Activated T-helper 2 cell treated with anti-CD3 and anti-CD28 coated beads, Interferon-gamma antibody, Interleukin-2, Interleukin-4, amounts not matched to agents 10 μg/mL and 5 μg/mL and 100 μg/mL, durations not matched to agents 14 hours and 24 hours and 36 hours (primary cell): Measurements from ENCODE around the gene IPO5. TPM values are rescaled to one million over a fixed set of nuclear protein-coding genes. Genes with fewer than 3 reads are reported as not detected.

Experiments
- DNase-seq: peaks from one replicate; pipeline ENCODE4 v3.0.0; 2021; ENCODE audit warnings: low spot score
- H3K27ac Mint-ChIP-seq: one replicate; pipeline ENCODE4 v1.8.0; 2021; ENCODE audit warnings: mixed read lengths
- H3K27me3 Mint-ChIP-seq: one replicate; pipeline ENCODE4 v1.8.0; 2021; ENCODE audit warnings: low read depth, mixed read lengths
- H3K36me3 Mint-ChIP-seq: one replicate; pipeline ENCODE4 v1.8.0; 2021; ENCODE audit warnings: low read depth, mixed read lengths
- H3K4me1 Mint-ChIP-seq: one replicate; pipeline ENCODE4 v1.8.0; 2021; ENCODE audit warnings: low read depth, mixed read lengths
- H3K4me3 Mint-ChIP-seq: one replicate; pipeline ENCODE4 v1.8.0; 2021; ENCODE audit warnings: low read depth, mild to moderate bottlenecking, moderate library complexity, mixed read lengths
- H3K9me3 Mint-ChIP-seq: one replicate; pipeline ENCODE4 v1.8.0; 2021; ENCODE audit warnings: mixed read lengths
- intact Hi-C: fragments of 100-400 bp; cut with micrococcal nuclease; formaldehyde crosslinking; loops from one replicate; pipeline ENCODE4 v1.15.1; 2023
- total RNA-seq: library from RNA; stranded (reverse); gene quantifications from 2 replicates; pipeline ENCODE4 v1.2.3, GENCODE V29; 2022

Gene IPO5
- total RNA-seq, 1 donor from 2014 or later, result 225 TPM

DNA sequence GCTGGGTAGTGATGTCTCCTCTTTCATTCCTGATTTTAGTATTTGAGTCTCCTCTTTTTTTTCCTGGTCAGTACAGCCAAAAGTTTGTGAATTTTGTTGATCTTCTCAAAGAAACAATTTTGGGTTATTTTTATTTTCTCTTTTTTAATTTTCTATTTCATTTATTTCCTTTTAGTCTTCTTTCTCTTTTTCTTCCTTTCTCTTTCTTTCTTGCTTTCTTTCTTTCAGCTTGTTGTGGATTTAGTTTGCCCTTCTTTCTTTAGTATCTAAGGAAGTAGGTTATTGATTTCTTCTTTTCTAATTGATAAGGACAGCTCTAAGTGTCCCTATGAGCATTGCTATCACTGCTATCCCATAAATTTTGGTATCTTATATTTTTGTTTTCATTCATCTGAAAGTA, 13.8 kb downstream of the IPO5 start:
- no peaks in the 10 kb centered on the region for H3K4me1 Mint-ChIP-seq
- H3K9me3 Mint-ChIP-seq, result no peaks in the 10 kb centered on the region
- no peak overlapping the region for H3K4me3 Mint-ChIP-seq
- H3K36me3 Mint-ChIP-seq, result no peaks in the 10 kb centered on the region
- H3K27me3 Mint-ChIP-seq, result peaks cover 16% of the 10 kb centered on the region
- intact Hi-C loops, result no loop called here
- no peak overlapping the region for H3K27ac Mint-ChIP-seq
- DNase-seq, result no peak

DNA sequence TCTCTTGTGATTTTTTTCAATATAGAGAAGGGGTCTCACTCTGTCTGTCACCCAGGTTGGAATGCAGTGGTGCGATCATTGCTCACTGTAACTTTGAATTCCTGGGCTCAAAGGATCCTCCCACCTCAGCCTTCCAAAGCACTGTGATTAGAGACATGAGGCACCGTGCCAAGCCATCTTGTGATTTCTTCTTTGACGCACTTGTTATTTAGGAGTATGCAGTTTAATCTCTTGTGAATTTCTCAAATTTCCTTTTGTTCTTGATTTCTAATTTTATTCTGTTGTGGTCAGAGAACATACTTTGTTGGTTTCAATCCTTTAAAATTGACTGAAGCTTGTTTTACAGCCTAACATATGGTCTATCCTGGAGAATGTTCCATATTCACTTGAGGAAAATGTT, 14.5 kb downstream of the IPO5 start:
- DNase-seq, result no peak
- H3K4me1 Mint-ChIP-seq, result no peaks in the 10 kb centered on the region
- H3K36me3 Mint-ChIP-seq, result no peaks in the 10 kb centered on the region
- H3K4me3 Mint-ChIP-seq, result no peak overlapping the region
- peaks cover 18% of the 10 kb centered on the region for H3K27me3 Mint-ChIP-seq
- H3K9me3 Mint-ChIP-seq, result no peaks in the 10 kb centered on the region
- H3K27ac Mint-ChIP-seq, result no peak overlapping the region
- intact Hi-C loops, result no loop called here

DNA sequence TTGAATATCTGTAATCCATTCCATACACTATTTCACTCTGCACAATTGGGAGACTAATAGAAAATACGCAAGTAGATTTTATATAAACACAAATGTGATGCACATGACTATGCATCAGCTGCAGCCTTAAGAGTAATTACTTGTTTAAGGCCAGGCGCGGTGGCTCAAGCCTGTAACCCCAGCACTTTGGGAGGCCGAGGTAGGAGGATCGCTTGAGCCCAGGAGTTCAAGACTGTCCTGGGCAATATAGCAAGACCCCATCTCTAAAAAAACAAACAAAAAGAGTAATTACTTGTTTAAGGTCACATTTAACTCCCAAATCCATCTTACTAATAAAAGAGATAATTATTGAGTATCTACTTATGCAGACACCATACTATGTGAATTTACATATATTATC, 18.0 kb downstream of the IPO5 start:
- Mint-ChIP-seq H3K27ac (no peak overlapping the region), H3K27me3 (peaks cover 18% of the 10 kb centered on the region), H3K4me1 (peaks cover 3% of the 10 kb centered on the region), H3K36me3 (no peaks in the 10 kb centered on the region), H3K4me3 (no peak overlapping the region), H3K9me3 (no peaks in the 10 kb centered on the region)
- DNase-seq, result no peak
- intact Hi-C loops, result loop anchor here (10.0 kb wide), 1 partner anchor 117 kb away; no protein-coding TSS in a partner anchor

DNA sequence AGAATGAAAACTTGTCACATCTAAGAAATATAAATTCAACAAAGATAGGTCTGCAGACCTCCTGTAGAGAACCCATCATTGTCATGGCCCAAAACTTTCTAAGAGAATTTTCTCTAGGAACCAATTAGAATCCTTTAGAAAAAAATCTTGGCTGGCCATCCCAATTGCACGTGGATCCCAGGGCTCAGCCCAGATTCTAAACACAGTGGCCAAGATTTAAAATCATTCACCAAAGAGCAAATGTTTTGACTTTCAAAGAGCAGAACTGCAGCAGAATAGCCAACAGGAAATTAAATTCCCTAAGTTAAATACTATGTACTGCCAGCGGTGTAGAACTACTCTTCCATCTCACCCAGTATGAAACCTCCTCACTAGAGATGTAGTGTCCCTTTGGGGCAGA, 21.3 kb downstream of the IPO5 start:
- H3K36me3 Mint-ChIP-seq, result peaks cover 9% of the 10 kb centered on the region
- DNase-seq, result no peak
- intact Hi-C loops, result loop anchor here (2.0 to 10.0 kb wide), 4 partner anchors 120 to 747 kb away; no protein-coding TSS in a partner anchor
- peak overlapping the region; percentile 17 for H3K27ac Mint-ChIP-seq
- no peak overlapping the region for H3K4me3 Mint-ChIP-seq
- peaks cover 21% of the 10 kb centered on the region for H3K4me1 Mint-ChIP-seq
- no peaks in the 10 kb centered on the region for H3K9me3 Mint-ChIP-seq
- peaks cover 9% of the 10 kb centered on the region for H3K27me3 Mint-ChIP-seq

- intact Hi-C loops, result loop anchor here (2.0 to 10.0 kb wide), 4 partner anchors 121 to 748 kb away; no protein-coding TSS in a partner anchor
- peak overlapping the region; percentile 99 for H3K27ac Mint-ChIP-seq
- peak overlapping the region; percentile 91 for H3K4me3 Mint-ChIP-seq
- H3K27me3 Mint-ChIP-seq, result peaks cover 9% of the 10 kb centered on the region
- DNase-seq, result no peak
- no peaks in the 10 kb centered on the region for H3K9me3 Mint-ChIP-seq
- peaks cover 10% of the 10 kb centered on the region for H3K36me3 Mint-ChIP-seq
- peaks cover 25% of the 10 kb centered on the region for H3K4me1 Mint-ChIP-seq
Observed at GRCh38 chr13:97975280-97975847, 21.9 kb downstream of the IPO5 start.

DNA sequence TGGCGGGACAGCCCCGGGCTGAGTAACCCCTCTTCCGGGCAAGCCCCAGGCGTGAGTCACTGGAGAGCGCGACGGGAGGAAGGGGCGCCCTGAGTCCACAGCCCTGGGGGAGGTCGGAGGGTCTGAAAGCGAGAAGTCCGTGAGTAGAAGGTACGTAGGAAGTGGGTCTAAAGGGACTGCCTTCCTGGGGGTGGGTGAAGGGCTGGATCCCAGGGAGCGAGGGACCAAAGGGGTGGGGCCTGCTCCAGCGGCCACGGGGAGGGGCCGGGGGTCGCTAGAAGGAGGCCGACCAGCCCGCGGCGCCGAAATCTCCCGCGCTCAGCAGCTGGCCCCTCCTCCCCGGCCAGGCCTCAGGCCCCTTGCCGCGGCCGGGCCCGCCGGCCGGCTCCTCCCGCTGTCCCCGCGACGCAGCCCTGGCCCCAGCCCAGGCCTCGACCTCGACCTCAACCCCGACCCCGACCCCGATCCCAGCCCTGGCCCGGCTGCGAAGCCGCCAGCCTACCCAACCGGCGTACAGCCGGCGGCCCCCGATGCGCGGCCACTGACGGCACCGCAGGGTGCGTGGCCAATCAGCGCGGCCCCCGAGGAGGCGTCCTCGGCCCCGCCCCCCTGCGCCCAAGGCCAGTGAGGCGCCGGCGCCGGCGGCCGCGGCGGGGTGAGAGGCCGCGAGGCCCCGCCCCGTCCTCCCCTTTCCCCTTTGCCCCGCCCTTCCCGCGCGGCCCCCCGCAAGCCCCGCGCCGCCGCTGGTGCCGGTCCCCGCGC, 22.6 kb downstream of the IPO5 start:
- peaks cover 27% of the 10 kb centered on the region for H3K4me1 Mint-ChIP-seq
- no peaks in the 10 kb centered on the region for H3K9me3 Mint-ChIP-seq
- intact Hi-C loops, result loop anchor here (1.0 to 10.0 kb wide), 5 partner anchors 121 to 749 kb away; no protein-coding TSS in a partner anchor
- H3K27ac Mint-ChIP-seq, result peak overlapping the region; percentile 99
- H3K27me3 Mint-ChIP-seq, result peaks cover 7% of the 10 kb centered on the region
- H3K36me3 Mint-ChIP-seq, result peaks cover 11% of the 10 kb centered on the region
- H3K4me3 Mint-ChIP-seq, result peak overlapping the region; percentile 91
- DNase-seq, result peak; percentile 87

DNA sequence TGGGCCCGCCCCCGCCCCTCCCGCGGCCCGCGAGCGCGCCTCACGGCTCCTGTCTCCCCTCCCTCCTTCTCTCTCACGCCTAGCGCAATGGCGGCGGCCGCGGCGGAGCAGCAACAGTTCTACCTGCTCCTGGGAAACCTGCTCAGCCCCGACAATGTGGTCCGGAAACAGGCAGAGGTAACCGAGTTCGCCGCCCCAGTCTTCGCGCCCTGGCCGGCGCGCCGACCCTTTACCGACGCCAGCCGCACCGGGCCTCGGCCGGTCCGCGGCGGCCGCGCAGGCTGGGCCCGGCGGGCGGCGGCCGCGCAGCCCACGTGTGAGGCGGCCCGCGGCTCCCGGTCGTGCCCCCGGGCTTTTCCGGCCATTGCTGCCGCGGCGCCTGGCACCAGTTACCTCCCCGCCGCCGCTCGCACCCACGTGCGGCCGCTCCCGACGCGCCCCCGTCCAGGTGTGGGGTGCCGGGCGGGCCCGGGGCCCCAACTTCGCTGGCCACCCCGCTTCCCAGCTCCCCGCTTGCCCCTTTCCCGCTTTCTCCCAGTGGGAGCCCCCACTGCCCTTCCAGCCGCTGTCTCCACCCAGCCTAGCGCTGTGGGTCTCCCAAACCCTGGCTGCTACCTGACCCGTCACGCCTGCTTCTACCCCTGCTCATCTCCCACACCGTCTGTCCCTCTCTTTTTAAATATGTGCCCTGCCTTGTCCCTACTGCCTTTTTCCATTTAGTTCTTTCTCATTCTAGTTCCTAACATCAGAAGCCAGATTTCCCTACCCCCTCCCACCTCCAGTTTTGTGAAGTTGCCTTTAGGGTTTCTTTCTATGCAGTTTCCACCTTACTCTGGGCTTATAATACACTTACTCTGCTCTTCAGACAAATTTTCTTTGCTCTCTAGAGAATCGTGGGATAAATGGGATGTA, 23.4 kb downstream of the IPO5 start:
- Mint-ChIP-seq H3K27ac (peak overlapping the region; percentile 89), H3K4me1 (peaks cover 29% of the 10 kb centered on the region), H3K9me3 (no peaks in the 10 kb centered on the region), H3K36me3 (peaks cover 16% of the 10 kb centered on the region), H3K27me3 (peaks cover 4% of the 10 kb centered on the region), H3K4me3 (peak overlapping the region; percentile 95)
- DNase-seq, result peak; percentile 20
- intact Hi-C loops, result loop anchor here (1.0 to 10.0 kb wide), 4 partner anchors 122 to 750 kb away; no protein-coding TSS in a partner anchor

DNA sequence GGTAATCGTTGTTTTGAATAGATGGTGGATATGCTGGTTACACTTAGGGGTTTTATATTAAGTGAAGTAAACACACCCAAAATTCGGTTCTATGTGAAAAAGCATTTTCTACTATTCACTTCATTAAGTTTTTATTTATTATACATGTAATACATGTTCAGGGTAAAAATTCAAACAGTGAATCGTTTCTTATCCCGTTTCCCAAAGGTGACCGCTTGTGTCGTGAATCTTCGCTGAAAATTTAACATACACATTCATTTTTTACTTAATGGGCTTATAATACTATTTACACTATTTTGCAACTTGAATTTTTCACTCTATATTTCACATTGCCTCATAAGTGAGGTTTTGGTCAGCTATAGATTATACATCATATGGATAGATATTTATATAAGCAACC, 24.5 kb downstream of the IPO5 start:
- H3K4me3 Mint-ChIP-seq, result peak overlapping the region; percentile 95
- no peaks in the 10 kb centered on the region for H3K9me3 Mint-ChIP-seq
- no peaks in the 10 kb centered on the region for H3K27me3 Mint-ChIP-seq
- peaks cover 26% of the 10 kb centered on the region for H3K36me3 Mint-ChIP-seq
- peaks cover 33% of the 10 kb centered on the region for H3K4me1 Mint-ChIP-seq
- intact Hi-C loops, result loop anchor here (5.0 to 10.0 kb wide), 3 partner anchors 123 to 751 kb away; no protein-coding TSS in a partner anchor
- no peak for DNase-seq
- H3K27ac Mint-ChIP-seq, result no peak overlapping the region

DNA sequence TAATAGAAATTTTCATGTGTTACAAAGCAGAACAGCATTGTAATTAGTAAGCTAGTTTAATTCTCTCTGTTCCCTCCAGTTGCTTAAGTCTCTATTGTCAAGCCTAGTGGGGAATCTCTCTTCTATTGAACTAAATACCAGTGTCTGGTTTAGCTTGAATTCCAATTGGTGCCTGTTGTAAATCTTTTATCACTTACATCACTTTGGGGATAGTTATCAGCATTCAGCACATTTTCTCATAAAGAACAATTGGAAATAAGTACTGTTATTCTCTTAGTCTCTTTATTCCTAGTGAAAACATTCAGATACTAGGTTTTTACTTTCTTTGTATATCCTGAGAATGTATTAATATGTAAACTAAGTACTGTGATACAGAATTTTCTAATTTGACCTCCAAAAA, 25.2 kb downstream of the IPO5 start:
- no peak overlapping the region for H3K27ac Mint-ChIP-seq
- peaks cover 26% of the 10 kb centered on the region for H3K36me3 Mint-ChIP-seq
- peak overlapping the region; percentile 95 for H3K4me3 Mint-ChIP-seq
- H3K9me3 Mint-ChIP-seq, result no peaks in the 10 kb centered on the region
- peaks cover 33% of the 10 kb centered on the region for H3K4me1 Mint-ChIP-seq
- intact Hi-C loops, result loop anchor here (5.0 to 10.0 kb wide), 3 partner anchors 124 to 751 kb away; no protein-coding TSS in a partner anchor
- no peak for DNase-seq
- H3K27me3 Mint-ChIP-seq, result no peaks in the 10 kb centered on the region

- Mint-ChIP-seq H3K36me3 (peaks cover 26% of the 10 kb centered on the region), H3K9me3 (no peaks in the 10 kb centered on the region), H3K27me3 (no peaks in the 10 kb centered on the region), H3K4me1 (peaks cover 33% of the 10 kb centered on the region), H3K27ac (no peak overlapping the region), H3K4me3 (no peak overlapping the region)
- no peak for DNase-seq
- intact Hi-C loops, result loop anchor here (5.0 to 10.0 kb wide), 3 partner anchors 124 to 752 kb away; no protein-coding TSS in a partner anchor
Observed at GRCh38 chr13:97979051-97979450, 25.6 kb downstream of the IPO5 start.

DNA sequence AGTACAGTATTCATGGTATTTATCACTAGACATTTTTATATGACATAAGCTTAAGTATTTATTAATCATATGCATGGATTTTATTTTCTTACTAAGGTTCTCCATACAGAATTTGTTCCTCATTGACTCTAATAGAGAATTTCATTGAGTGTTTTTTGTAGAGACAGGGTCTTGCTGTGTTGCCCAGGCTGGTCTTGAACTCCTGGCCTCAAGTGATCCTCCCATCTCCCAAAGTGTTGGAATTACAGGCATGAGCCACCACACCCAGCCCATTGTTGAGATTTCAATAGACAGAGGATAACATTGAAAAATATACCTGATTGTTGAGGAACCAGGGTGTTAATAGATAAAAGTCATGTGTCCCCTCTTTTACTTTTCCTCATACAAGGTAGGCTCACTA, 26.1 kb downstream of the IPO5 start:
- peaks cover 33% of the 10 kb centered on the region for H3K4me1 Mint-ChIP-seq
- H3K9me3 Mint-ChIP-seq, result no peaks in the 10 kb centered on the region

GRCh38 chr13:97982286-97982685, 28.8 kb downstream of the IPO5 start:
- Mint-ChIP-seq H3K27me3 (no peaks in the 10 kb centered on the region), H3K4me1 (peaks cover 36% of the 10 kb centered on the region), H3K4me3 (no peak overlapping the region), H3K27ac (no peak overlapping the region), H3K36me3 (peaks cover 49% of the 10 kb centered on the region), H3K9me3 (no peaks in the 10 kb centered on the region)
- no peak for DNase-seq
- intact Hi-C loops, result no loop called here

More for the DNA sequence above, 26.1 kb downstream of the IPO5 start:
- Mint-ChIP-seq H3K27ac (no peak overlapping the region), H3K36me3 (peaks cover 29% of the 10 kb centered on the region), H3K27me3 (no peaks in the 10 kb centered on the region), H3K4me3 (no peak overlapping the region)
- no peak for DNase-seq
- intact Hi-C loops, result loop anchor here (5.0 to 10.0 kb wide), 3 partner anchors 125 to 752 kb away; no protein-coding TSS in a partner anchor
